Fibroblast of gingiva (primary cell): ENCODE data around the gene SLC16A9.
"Not testable (repeated sequence)": the region's sequence is repeated elsewhere in the genome, so short reads cannot be mapped to it uniquely, and the experiment has no call there.

Experiments used
- DNase-seq: peaks from one replicate; pipeline ENCODE4 v3.0.0-alpha.2; 2011; ENCODE audit warnings: low read depth

The SLC16A9 gene

DNA sequence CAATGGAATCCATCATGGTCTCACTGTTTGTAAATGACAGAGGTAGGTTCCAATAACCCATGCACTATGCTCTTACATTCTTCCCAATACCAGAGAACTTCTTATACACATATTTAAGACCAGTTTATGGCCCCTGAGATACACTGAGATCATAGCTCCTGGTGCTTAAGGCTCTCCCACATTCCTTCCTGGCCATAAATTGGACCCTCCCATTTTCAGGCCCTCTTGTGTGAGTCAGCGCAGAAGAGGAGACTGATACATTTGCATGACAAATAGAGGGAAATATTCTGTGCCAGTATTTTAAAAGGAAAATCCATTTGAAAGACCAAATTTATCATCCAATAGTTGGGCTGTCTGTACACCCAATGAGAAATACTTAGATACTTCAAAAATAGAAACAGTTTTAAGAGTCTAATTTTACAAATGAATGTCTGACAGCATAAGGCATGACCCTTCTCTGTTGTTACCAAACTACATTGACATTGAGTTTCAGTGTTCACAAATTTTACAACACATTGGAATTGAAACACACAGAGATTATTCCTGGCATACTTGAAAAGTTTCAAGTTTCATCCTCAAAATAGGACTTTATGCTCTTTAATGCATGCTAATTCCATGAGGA lies 35.3 kb downstream of the SLC16A9 start:
- DNase-seq = no peak

DNA sequence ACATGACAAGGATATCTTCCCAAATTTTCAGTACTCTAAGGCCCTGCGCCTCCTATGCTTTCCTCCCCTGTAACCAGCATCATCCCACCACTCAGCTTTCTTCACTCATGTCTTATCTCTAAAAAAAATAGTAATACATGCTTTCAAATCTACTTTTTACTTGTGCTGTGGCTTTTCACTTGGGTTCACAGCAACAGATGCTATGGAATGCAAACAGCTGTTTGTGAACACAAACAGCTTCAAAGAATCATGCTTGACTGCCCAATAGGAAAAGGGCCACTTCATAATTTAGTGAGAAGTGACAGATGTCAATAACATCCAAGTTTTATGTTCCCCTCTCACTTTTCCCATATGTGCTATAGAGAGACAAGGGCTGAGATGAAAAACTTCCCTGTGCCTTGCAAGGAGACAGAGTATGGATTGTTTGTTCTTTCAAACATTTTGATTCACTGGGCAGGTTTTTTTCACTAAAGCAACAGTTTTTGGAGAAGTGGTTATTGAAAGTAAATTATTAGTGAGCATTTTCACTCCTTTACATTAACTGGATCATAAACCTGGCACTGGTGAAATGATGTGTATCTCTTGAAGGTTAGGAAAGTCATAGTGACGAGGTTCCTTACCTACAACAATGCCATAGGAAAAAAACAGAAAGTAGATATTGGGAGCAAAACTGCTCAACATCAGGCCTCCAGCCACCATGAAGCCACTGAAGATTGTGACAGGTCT lies 37.3 kb downstream of the SLC16A9 start:
- no peak for DNase-seq

DNA sequence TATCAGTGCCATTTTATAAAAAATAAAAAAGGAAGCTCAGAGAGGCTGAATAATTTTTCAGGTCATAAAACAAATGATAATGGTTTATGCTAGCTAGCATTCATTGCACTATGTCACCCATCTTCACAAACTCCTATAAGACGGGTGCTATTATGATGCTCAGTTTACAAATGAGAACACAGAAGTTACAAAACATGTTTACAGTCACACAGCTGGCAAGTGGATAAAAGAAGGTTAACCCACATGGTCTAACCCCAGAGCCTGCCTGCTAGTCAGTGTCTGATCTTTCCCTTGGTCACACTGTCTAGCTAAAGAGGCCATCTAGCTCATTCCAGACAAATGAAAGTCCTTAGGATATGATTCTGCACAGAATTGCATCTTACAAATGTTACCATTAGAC lies 39.4 kb downstream of the SLC16A9 start:
- no peak for DNase-seq

DNA sequence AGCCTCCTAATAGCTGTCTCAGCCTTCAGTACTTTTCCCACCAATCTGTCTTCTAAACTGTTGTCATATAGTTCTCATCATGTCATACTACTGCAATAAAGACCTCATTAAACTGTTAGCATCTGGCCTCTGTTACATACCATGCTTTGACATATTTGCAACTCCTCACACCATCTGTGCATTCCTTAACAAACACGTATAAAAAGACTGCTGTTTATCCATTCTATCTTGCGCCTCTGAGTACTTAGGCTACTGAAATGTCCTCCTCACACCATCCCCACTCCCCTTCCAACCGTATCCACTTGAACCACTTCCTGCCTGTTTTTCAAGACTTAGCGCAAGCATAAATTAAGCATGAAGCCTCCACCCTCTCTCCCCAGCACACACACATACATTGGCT lies 41.6 kb downstream of the SLC16A9 start:
- DNase-seq = no peak

- no peak for DNase-seq
Observed at GRCh38 chr10:59666310-59666709, 43.3 kb downstream of the SLC16A9 start.

- not testable (repeated sequence) for DNase-seq
Observed at GRCh38 chr10:59663213-59663612, 46.4 kb downstream of the SLC16A9 start.

- DNase-seq = no peak
Observed at GRCh38 chr10:59657724-59658123, 51.9 kb downstream of the SLC16A9 start.

- no peak for DNase-seq
Observed at GRCh38 chr10:59655309-59655708, 54.3 kb downstream of the SLC16A9 start.

- DNase-seq = no peak
Observed at GRCh38 chr10:59654007-59654406, 55.6 kb downstream of the SLC16A9 start.

DNA sequence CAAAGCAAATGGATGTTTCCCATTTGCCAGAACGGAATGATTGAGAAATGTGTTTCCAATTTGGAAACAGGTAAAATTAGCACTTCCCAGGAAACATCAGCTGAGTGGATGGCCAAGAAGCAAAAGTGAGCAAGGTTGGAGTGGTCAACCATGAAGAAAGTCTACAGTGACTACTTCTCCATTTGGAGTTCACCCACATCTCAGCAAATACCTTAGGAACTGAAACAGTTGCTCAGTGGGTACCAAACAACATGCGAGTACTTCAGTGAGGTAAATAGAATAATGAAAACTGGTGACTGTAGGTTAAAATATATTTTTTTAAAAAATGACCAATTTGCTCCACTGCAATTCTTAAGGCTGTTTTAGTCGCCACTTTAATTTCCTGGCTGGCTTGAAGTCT lies 57.7 kb downstream of the SLC16A9 start:
- DNase-seq = no peak

- DNase-seq = no peak
Observed at GRCh38 chr10:59649606-59650346, 59.9 kb downstream of the SLC16A9 start.

GRCh38 chr10:59648711-59649201 lies 60.9 kb downstream of the SLC16A9 start:
- no peak for DNase-seq

DNA sequence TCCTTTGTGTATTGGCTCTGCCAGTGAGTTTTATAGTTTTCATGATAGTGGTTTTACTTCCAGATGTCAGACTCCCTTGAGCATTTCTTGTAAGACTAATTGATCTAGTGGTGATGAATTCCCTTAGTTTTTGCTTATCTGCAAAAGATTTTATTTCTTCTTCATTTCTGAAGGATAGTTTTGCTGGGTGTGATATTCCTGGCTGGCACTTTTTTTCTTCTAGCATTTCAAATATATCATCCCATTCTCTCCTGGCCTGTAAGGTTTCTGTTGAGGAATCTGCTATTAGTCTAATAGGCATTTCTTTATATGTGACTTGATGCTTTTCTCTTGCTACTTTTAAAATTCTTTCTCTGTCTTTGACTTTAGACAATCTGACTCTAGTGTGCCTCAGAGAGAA lies 64.8 kb downstream of the SLC16A9 start:
- DNase-seq = no peak

DNA sequence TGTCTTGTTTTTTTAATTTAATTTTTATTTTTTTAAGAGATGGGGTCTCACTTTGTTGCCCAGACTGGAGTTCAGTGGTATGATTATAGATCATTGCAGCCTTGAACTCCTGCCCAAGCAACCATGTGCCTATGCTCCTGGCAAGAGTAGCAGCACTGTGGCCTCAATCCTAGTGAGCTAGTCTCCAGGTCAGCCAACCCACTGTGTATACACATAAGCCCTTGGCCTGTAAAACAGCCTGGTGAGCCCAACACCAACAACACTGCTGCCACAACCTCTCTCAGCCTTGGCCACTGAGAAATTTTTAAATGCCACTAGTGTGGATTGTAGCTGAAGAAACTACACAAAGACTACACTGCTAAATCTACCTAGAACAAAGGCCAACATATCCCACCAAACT lies 68.0 kb downstream of the SLC16A9 start:
- not testable (repeated sequence) for DNase-seq

DNA sequence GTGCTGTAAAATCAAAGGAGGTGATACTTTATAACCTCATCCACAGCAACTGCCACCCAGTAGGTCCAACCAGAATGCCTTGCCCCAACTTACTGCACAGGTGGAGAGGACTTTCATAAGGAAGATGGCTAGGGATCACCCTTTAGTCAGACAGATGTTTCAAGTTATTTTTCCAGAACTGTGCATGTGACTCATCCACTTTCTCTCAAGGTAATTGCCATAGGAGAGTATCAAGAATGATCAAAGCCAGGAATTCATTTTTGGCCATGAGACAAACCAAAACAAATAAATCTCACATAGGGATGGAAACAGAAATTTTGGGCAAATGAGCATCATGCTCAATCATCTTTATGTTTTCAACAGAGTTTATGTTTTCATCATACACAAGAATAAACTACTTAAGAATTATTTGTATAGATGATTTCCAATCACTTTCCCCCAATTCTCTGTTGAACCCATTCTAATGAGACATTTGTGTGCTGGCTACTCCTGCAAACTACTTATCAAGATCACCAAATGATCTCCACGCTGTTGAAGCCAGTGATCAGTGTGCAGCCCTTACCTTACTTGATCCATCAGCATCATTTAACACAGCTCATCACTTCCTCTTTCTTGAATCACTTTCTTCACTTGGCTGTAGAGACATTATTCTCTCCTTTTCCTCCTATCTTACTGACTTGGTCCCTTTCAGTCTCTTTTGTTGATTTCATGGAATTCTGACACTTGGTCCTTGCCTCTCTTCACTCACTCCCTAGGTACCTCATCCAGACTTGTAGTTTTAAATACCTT lies 74.0 kb downstream of the SLC16A9 start:
- no peak for DNase-seq

DNA sequence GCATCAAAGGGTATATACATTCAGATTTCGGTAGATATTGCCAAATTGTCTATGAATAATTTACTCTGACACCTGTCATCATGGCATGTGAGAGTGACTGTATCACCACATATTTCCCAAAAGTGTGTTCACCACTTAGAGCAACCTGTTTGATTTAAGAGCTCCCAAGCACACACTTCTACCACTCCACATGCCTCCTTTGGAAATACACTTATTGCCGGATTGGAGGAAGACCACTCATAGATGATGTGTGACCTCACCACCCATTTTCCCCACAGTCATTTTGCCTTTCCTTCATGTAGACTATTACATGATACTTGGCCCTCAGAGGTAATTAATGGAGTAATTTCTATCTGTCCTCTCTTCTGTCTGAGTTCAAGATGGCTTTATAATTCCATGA lies 75.5 kb downstream of the SLC16A9 start:
- DNase-seq = no peak

DNA sequence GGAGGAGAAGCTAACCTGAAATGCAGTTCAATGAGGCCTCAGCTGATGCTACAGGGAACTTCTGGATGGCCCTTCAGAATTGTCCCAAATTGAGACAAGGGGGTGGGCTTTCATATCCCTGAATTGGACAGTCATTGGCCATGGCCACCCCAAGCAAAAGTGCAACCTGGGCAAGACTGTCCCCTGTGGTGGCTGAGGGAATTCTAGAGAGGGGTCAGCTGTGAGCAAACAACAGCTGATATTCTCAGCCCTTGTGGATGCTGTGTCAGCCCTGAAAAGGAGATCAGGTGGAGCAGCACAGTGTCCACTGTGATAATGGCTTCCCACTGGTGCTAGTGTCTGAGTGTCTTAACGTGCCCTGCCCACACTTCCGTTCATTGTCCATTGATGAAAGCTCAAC lies 76.6 kb downstream of the SLC16A9 start:
- DNase-seq = no peak

- DNase-seq = no peak
Observed at GRCh38 chr10:59631882-59632807, 77.5 kb downstream of the SLC16A9 start.

DNA sequence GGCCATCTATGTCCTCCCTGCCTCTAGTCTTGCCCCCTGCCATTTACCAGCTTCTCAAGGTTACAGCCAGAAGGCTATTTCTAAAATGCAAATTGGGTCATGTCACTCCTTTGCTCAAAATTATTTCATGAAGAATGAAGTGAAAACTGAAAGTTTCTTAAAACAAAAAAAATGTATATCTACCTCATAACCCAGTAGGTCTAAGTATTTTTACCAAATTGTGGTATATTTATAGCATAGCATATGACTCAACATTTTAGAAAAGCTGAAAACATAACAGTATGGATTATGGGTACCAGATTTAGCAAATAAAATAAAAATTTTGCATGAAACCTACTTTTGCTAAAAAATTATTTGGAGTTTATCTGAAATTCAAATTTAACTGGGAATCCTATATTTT lies 78.4 kb downstream of the SLC16A9 start:
- no peak for DNase-seq

DNA sequence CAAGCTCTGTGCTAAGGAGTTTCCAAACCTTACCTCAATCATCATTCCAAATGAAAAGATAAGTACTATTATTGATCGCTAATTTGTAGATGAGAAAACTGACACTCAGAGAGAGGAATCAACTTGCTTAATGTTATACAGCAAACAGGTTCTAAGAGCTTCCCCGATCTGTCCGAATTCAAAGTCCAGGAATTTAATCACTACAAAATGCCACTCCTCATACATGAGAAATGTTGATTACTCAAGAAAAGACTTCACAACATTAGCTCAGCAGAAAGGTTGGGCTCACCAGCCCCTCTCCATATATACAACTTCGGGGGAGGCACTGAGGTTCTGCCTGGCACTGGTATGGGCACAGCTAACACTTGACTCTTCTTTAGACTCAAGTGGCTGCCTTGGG lies 80.7 kb downstream of the SLC16A9 start:
- no peak for DNase-seq

DNA sequence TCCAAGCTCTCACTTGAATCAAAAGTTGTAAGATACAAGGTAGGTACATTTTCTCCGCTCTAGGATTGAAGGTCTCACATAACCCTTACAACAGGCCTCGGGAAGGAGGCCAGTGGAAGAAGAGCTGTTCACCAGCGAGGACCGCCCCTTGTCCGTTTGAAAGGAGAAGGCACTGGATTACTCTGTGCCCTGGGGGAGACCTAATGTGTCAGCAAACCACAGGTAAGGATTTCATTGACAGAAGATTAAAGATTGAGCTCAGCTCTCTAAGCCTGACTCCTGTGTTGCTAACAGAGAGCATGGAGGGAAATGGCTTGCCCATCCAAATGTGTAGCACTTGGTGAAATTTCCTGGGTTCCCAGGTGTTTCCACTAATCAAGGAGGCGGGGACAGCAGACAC lies 81.2 kb downstream of the SLC16A9 start:
- DNase-seq = no peak
